PFSK-1 (cell line): Measurements from ENCODE around the gene TSPAN18.

ENCODE experiments used
- FOXP2 ChIP-seq: optimal IDR thresholded peaks from 2 replicates; pipeline ENCODE3; 2011; ENCODE audit warnings: borderline replicate concordance, control low read depth, inconsistent platforms; ENCODE audit not compliant: insufficient read depth; ENCODE audit errors: extremely low read length, extremely low read depth
- POLR2AphosphoS5 ChIP-seq: IDR thresholded peaks from 2 replicates; pipeline ENCODE4 v1.6.1; 2012; ENCODE audit warnings: low read depth, mild to moderate bottlenecking, control low read depth, low read length, moderate library complexity
- REST ChIP-seq, 2 experiments: IDR thresholded peaks; 2 replicates each; pipeline versions ENCODE4 v1.6.1 to v1.8.0; 2011 to 2012; ENCODE audit warnings: low read depth in 2 of 2, low read length in 2 of 2, control low read depth in 1 of 2, inconsistent platforms in 1 of 2, mild to moderate bottlenecking in 1 of 2, moderate library complexity in 1 of 2; ENCODE audit not compliant: insufficient read depth in 1 of 2
- SIN3A ChIP-seq: IDR thresholded peaks from 2 replicates; pipeline ENCODE4 v1.6.1; 2012; ENCODE audit warnings: mild to moderate bottlenecking, low read length, moderate library complexity, borderline replicate concordance; ENCODE audit not compliant: insufficient read depth
- TAF1 ChIP-seq: IDR thresholded peaks from 2 replicates; pipeline ENCODE4 v1.6.1; 2012; ENCODE audit warnings: low read length, control low read depth, borderline replicate concordance; ENCODE audit not compliant: insufficient read depth

TSPAN18 gene

GRCh38 chr11:44954051-44954906 is 227.5 kb downstream of the TSPAN18 start:
- TF ChIP-seq SIN3A (no peak), POLR2AphosphoS5 (no peak), FOXP2 (no peak), REST (IDR thresholded peaks at IDR 0.05; ENCODE audit: insufficient read depth in 1 of 2, low read depth in 2 of 2, low read length in 2 of 2) (no peak), TAF1 (no peak)

GRCh38 chr11:44955015-44955738 is 228.4 kb downstream of the TSPAN18 start:
- TF ChIP-seq REST (IDR thresholded peaks at IDR 0.05; ENCODE audit: insufficient read depth in 1 of 2, low read depth in 2 of 2, low read length in 2 of 2) (no peak), FOXP2 (peak; percentile 89), POLR2AphosphoS5 (no peak), SIN3A (no peak), TAF1 (no peak)

GRCh38 chr11:44957040-44957515 is 230.3 kb downstream of the TSPAN18 start:
- no peak for TF ChIP-seq TAF1
- TF ChIP-seq FOXP2: no peak
- no peak for TF ChIP-seq POLR2AphosphoS5
- no peak for TF ChIP-seq SIN3A
- no peak for TF ChIP-seq REST (IDR thresholded peaks at IDR 0.05; ENCODE audit: insufficient read depth in 1 of 2, low read depth in 2 of 2, low read length in 2 of 2)

GRCh38 chr11:44957776-44958564 is 231.2 kb downstream of the TSPAN18 start:
- TF ChIP-seq REST (IDR thresholded peaks at IDR 0.05; ENCODE audit: insufficient read depth in 1 of 2, low read depth in 2 of 2, low read length in 2 of 2): no peak
- no peak for TF ChIP-seq SIN3A
- TF ChIP-seq POLR2AphosphoS5: no peak
- no peak for TF ChIP-seq FOXP2
- no peak for TF ChIP-seq TAF1
